Measurements from ENCODE around the gene CCDC121.

DNA sequence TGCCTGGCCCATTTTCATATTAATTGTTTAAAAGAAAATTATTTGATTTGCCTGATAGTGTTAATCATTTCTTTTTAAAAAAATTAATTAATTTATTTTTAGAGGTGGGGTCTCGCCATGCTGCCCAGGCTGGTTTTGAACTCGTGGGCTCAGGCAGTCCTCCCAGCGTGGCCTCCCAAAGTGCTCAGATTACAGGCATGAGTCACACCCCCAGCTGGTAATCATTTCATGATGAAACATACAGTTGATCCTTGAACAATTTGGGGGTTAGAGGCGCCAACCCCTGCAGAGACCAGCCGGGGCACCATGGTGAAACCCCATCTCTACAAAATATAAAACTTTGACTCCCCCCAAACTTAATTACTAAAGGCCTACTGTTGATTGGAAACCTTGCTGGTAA lies 8.0 kb upstream of the CCDC121 start:
- TF ChIP-seq, protein P1, sequence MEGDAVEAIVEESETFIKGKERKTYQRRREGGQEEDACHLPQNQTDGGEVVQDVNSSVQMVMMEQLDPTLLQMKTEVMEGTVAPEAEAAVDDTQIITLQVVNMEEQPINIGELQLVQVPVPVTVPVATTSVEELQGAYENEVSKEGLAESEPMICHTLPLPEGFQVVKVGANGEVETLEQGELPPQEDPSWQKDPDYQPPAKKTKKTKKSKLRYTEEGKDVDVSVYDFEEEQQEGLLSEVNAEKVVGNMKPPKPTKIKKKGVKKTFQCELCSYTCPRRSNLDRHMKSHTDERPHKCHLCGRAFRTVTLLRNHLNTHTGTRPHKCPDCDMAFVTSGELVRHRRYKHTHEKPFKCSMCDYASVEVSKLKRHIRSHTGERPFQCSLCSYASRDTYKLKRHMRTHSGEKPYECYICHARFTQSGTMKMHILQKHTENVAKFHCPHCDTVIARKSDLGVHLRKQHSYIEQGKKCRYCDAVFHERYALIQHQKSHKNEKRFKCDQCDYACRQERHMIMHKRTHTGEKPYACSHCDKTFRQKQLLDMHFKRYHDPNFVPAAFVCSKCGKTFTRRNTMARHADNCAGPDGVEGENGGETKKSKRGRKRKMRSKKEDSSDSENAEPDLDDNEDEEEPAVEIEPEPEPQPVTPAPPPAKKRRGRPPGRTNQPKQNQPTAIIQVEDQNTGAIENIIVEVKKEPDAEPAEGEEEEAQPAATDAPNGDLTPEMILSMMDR (IDR thresholded peaks at IDR 0.05), result no peak
- TF ChIP-seq POLR2A (IDR thresholded peaks at IDR 0.05), result no peak
